Neuronal stem cell (in vitro differentiated cells): ENCODE results near the gene SLC10A7.

ENCODE experiments used
- DNase-seq: peaks from one replicate; pipeline ENCODE4 v3.0.0-alpha.2; 2013; ENCODE audit warnings: low spot score
- H2AFZ ChIP-seq: one replicate; pipeline ENCODE4 v1.6.1; 2013; ENCODE audit warnings: mild to moderate bottlenecking, low read length, inconsistent platforms
- H2AK5ac ChIP-seq: 2 replicates; pipeline ENCODE4 v1.6.1; 2013; ENCODE audit warnings: low read depth, mild to moderate bottlenecking, inconsistent platforms, low read length, moderate library complexity, mixed read lengths
- H2BK120ac ChIP-seq: 2 replicates; pipeline ENCODE4 v1.6.1; 2013; ENCODE audit warnings: low read depth, mild to moderate bottlenecking, inconsistent platforms, low read length, moderate library complexity, mixed read lengths
- H2BK12ac ChIP-seq: one replicate; pipeline ENCODE4 v1.6.1; 2013; ENCODE audit warnings: low read length, inconsistent platforms
- H2BK15ac ChIP-seq: 2 replicates; pipeline ENCODE4 v1.6.1; 2013; ENCODE audit warnings: mild to moderate bottlenecking, low read length, inconsistent platforms, mixed read lengths
- H2BK5ac ChIP-seq: one replicate; pipeline ENCODE4 v1.6.1; 2013; ENCODE audit warnings: inconsistent platforms, mild to moderate bottlenecking, low read length, moderate library complexity
- H3K14ac ChIP-seq: one replicate; pipeline ENCODE4 v1.6.1; 2013; ENCODE audit warnings: low read length, inconsistent platforms
- H3K18ac ChIP-seq: 2 replicates; pipeline ENCODE4 v1.6.1; 2013; ENCODE audit warnings: low read length, inconsistent platforms
- H3K23ac ChIP-seq: 2 replicates; pipeline ENCODE4 v1.6.1; 2013; ENCODE audit warnings: low read depth, mild to moderate bottlenecking, mixed read lengths, low read length, inconsistent platforms; ENCODE audit not compliant: poor library complexity
- H3K27ac ChIP-seq: replicated peaks from 3 replicates; pipeline ENCODE4 v1.5.1; 2013; ENCODE audit warnings: low read length, inconsistent platforms
- H3K27me3 ChIP-seq, 3 experiments: 2 replicates each; pipeline ENCODE4 v1.6.1; 2013; ENCODE audit warnings: low read length in 3 of 3, mild to moderate bottlenecking in 2 of 3, inconsistent platforms in 1 of 3, low read depth in 1 of 3, mixed read lengths in 1 of 3, moderate library complexity in 1 of 3; ENCODE audit not compliant: control insufficient read depth in 3 of 3, insufficient read depth in 3 of 3
- H3K36me3 ChIP-seq, 2 donors: replicated peaks in 1 of 2; 2 replicates each; pipeline ENCODE4 v1.6.1; 2013; ENCODE audit warnings: low read length in 2 of 2; ENCODE audit not compliant: control insufficient read depth in 2 of 2, insufficient read depth in 2 of 2
- H3K4ac ChIP-seq: 2 replicates; pipeline ENCODE4 v1.6.1; 2013; ENCODE audit warnings: inconsistent platforms, mild to moderate bottlenecking, low read length, moderate library complexity
- H3K4me1 ChIP-seq, 2 donors: 1 replicate in 1 of 2; 2 replicates in 1 of 2; pipeline ENCODE4 v1.6.1; 2013; ENCODE audit warnings: low read length in 2 of 2, low read depth in 1 of 2; ENCODE audit not compliant: control insufficient read depth in 2 of 2, insufficient read depth in 1 of 2
- H3K4me2 ChIP-seq: one replicate; pipeline ENCODE4 v1.6.1; 2013; ENCODE audit warnings: mild to moderate bottlenecking, low read length, inconsistent platforms; ENCODE audit not compliant: insufficient read depth, poor library complexity, severe bottlenecking
- H3K4me3 ChIP-seq, 2 donors: 2 replicates each; pipeline ENCODE4 v1.5.1; 2013; ENCODE audit warnings: low read length in 2 of 2, mild to moderate bottlenecking in 2 of 2, inconsistent platforms in 1 of 2, moderate library complexity in 1 of 2
- H3K79me1 ChIP-seq: one replicate; pipeline ENCODE4 v1.6.1; 2013; ENCODE audit warnings: low read depth, mild to moderate bottlenecking, inconsistent platforms, low read length, moderate library complexity
- H3K9ac ChIP-seq: one replicate; pipeline ENCODE4 v1.6.1; 2013; ENCODE audit warnings: mild to moderate bottlenecking, low read depth, low read length, inconsistent platforms; ENCODE audit not compliant: poor library complexity
- H3K9me3 ChIP-seq, 2 donors: replicated peaks in 1 of 2; 2 replicates each; pipeline versions ENCODE3 to v1.6.1; 2013; ENCODE audit warnings: low read length in 2 of 2, mild to moderate bottlenecking in 2 of 2, inconsistent platforms in 1 of 2, low read depth in 1 of 2, mixed read lengths in 1 of 2, moderate library complexity in 1 of 2; ENCODE audit not compliant: control insufficient read depth in 2 of 2, insufficient read depth in 1 of 2
- H4K8ac ChIP-seq: one replicate; pipeline ENCODE4 v1.6.1; 2013; ENCODE audit warnings: low read depth, mild to moderate bottlenecking, inconsistent platforms, low read length, moderate library complexity
- H4K91ac ChIP-seq: one replicate; pipeline ENCODE4 v1.6.1; 2013; ENCODE audit warnings: low read length, low read depth, mild to moderate bottlenecking, inconsistent platforms; ENCODE audit not compliant: poor library complexity
- WGBS, 2 donors: extraction: QIAGEN DNeasy Blood & Tissue Kit; methylation state at CpG; one replicate each; pipeline ENCODE4 v1.1.7; 2013; ENCODE audit warnings: missing lambda C conversion rate in 2 of 2, mixed read lengths in 1 of 2; ENCODE audit not compliant: insufficient read length in 2 of 2, insufficient replicate concordance in 1 of 2; ENCODE audit errors: extremely low coverage in 2 of 2; 5-methylcytosine and 5-hydroxymethylcytosine counted together

SLC10A7 gene

DNA sequence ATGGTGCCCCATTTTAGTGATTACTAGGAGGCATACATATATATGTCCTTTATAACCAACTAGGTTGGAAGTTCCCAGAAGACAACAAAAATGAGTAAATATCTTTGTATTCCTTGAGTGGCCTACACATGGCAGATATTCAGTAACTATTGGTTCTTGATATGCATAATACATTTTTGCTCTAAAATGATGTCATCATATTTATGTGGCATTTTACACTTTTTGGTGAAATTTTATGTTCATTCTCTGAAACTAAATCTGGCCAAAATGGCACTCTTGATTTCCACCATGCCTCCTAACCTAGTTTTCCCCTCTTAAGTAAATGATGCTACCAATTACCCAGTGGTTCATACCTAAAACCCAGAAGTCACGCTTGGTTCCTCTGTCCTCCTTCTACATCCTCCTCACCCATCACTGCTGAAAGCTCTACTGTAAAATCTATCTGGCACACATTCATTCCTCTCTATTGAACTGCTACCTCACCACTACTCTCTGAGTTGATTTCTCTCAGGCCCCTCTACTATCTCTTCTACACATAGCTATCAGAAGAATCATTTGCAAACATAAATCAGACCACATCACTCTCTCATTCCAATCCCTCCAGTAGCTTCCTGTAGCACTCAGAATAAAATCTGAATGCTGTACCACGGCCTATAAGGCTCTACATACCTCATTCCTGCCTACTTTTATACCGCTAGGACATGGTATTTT lies 13.4 kb downstream of the SLC10A7 start:
- Histone ChIP-seq H2BK5ac (no peak overlapping the region), H3K18ac (no peak overlapping the region), H3K27me3 (no peaks in the 10 kb centered on the region), H2BK120ac (no peak overlapping the region), H4K91ac (no peak overlapping the region), H3K79me1 (no peaks in the 10 kb centered on the region), H3K4me1 (no peaks in the 10 kb centered on the region), H3K4ac (no peak overlapping the region), H2AK5ac (no peak overlapping the region), H3K23ac (no peak overlapping the region), H4K8ac (no peak overlapping the region), H3K4me2 (no peak overlapping the region), H3K27ac (no peak overlapping the region), H3K36me3 (peaks cover 0 to 3% of the 10 kb centered on the region in 2 donors), H2BK15ac (no peak overlapping the region), H3K9ac (no peak overlapping the region), H2BK12ac (no peak overlapping the region), H3K9me3 (no peaks in the 10 kb centered on the region), H2AFZ (no peak overlapping the region), H3K4me3 (no peak overlapping the region), H3K14ac (no peak overlapping the region)
- no peak for DNase-seq
- WGBS, 2 donors = no CpG with 5 or more reads among the region's 3 CpGs

DNA sequence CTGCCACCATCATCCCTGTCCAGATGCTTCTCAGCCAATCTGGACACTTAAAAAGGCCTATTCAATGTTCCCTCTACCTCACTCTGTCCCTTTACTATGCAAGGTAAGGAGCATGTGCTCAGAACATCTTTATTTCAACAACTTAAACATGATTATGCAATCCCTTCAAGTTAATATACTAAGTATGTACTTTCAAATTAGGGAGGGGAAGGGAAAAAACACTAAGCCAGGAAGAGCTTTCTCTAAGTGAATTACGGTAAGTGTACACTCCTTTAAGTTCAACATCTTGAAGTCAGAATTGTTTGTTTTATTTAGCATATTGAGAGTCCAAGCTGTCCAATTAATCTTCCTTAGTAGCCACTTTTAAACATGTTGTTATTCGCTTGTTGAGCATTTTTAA lies 14.1 kb downstream of the SLC10A7 start:
- H3K9me3 ChIP-seq = no peaks in the 10 kb centered on the region
- no peak overlapping the region for H2BK5ac ChIP-seq
- H3K27me3 ChIP-seq = no peaks in the 10 kb centered on the region
- no peaks in the 10 kb centered on the region for H3K79me1 ChIP-seq
- H2BK12ac ChIP-seq = no peak overlapping the region
- DNase-seq = no peak
- no peak overlapping the region for H3K27ac ChIP-seq
- no peak overlapping the region for H3K18ac ChIP-seq
- H2BK15ac ChIP-seq = no peak overlapping the region
- no peak overlapping the region for H3K4me3 ChIP-seq
- H2AFZ ChIP-seq = no peak overlapping the region
- H2BK120ac ChIP-seq = no peak overlapping the region
- H3K36me3 ChIP-seq = peaks cover 0 to 3% of the 10 kb centered on the region in 2 donors
- no peak overlapping the region for H3K23ac ChIP-seq
- no peaks in the 10 kb centered on the region for H3K4me1 ChIP-seq
- no peak overlapping the region for H3K14ac ChIP-seq
- no peak overlapping the region for H2AK5ac ChIP-seq
- no peak overlapping the region for H3K4me2 ChIP-seq
- no peak overlapping the region for H4K91ac ChIP-seq
- no peak overlapping the region for H3K4ac ChIP-seq
- H3K9ac ChIP-seq = no peak overlapping the region
- no peak overlapping the region for H4K8ac ChIP-seq
- WGBS, 2 donors = no CpG with 5 or more reads among the region's 2 CpGs

DNA sequence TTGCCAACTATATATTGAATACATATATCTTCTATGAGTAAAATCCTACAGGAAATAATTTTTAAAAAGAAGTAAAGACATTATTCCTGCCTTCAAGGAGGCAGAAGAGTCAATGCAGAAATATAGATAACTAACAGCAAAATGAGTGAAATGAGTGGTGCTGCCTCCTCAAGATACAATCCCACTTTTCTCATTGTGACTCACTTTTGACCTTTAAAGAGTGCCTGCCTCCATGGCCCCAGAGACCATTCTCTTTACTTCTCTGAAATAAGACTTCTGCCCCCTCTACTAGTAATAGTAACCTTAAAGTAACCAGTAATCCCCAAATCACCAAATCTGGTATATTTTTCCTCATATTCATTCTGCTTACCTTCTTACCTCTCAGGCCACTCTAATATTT lies 15.5 kb downstream of the SLC10A7 start:
- Histone ChIP-seq H3K9ac (no peak overlapping the region), H2BK5ac (no peak overlapping the region), H3K23ac (no peak overlapping the region), H3K9me3 (no peaks in the 10 kb centered on the region), H3K36me3 (peaks cover 0 to 3% of the 10 kb centered on the region in 2 donors), H3K14ac (no peak overlapping the region), H3K27me3 (no peaks in the 10 kb centered on the region), H2AK5ac (no peak overlapping the region), H2BK15ac (no peak overlapping the region), H2AFZ (no peak overlapping the region), H3K79me1 (no peaks in the 10 kb centered on the region), H2BK12ac (no peak overlapping the region), H3K4me1 (no peaks in the 10 kb centered on the region), H4K8ac (no peak overlapping the region), H2BK120ac (no peak overlapping the region), H3K18ac (no peak overlapping the region), H3K4ac (no peak overlapping the region), H3K27ac (no peak overlapping the region), H3K4me3 (no peak overlapping the region), H4K91ac (no peak overlapping the region), H3K4me2 (no peak overlapping the region)
- no peak for DNase-seq

DNA sequence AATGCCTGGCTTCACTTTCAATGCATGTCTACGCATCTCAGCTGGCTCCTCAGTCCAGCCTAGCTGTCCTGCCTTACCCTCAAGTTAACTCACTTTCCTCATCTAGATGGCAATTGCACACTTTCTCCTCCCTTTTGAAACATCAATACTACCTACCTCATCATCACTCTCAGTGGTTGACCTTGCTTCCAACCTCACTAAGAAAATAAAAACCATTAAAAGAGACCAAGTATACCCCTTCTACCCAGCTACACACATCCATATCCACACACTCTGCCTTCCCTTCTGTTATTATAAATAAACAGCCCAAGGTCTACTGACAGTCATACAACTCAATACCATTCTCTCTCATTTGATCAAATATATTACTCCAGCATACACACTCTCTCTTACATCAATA lies 21.5 kb downstream of the SLC10A7 start:
- no peak overlapping the region for H3K9ac ChIP-seq
- H2AFZ ChIP-seq = no peak overlapping the region
- peaks cover 0 to 3% of the 10 kb centered on the region in 2 donors for H3K4me1 ChIP-seq
- no peak overlapping the region for H2AK5ac ChIP-seq
- H4K8ac ChIP-seq = no peak overlapping the region
- H2BK5ac ChIP-seq = no peak overlapping the region
- WGBS, 2 donors = no CpG with 5 or more reads among the region's 1 CpG
- no peaks in the 10 kb centered on the region for H3K27me3 ChIP-seq
- peaks cover 0 to 3% of the 10 kb centered on the region in 2 donors for H3K36me3 ChIP-seq
- no peak overlapping the region for H3K27ac ChIP-seq
- H2BK12ac ChIP-seq = no peak overlapping the region
- H3K14ac ChIP-seq = no peak overlapping the region
- H2BK15ac ChIP-seq = no peak overlapping the region
- no peak overlapping the region for H3K4me2 ChIP-seq
- no peak for DNase-seq
- no peak overlapping the region for H3K4ac ChIP-seq
- H2BK120ac ChIP-seq = no peak overlapping the region
- no peaks in the 10 kb centered on the region for H3K79me1 ChIP-seq
- no peak overlapping the region for H3K4me3 ChIP-seq
- no peak overlapping the region for H3K23ac ChIP-seq
- no peak overlapping the region for H3K18ac ChIP-seq
- no peak overlapping the region for H4K91ac ChIP-seq
- H3K9me3 ChIP-seq = no peaks in the 10 kb centered on the region
